HepG2 (cell line): ENCODE results near the gene TBC1D16. TPM values are rescaled to one million over a fixed set of nuclear protein-coding genes. Genes with fewer than 3 reads are reported as not detected.

Source experiments
- ARNTL ChIP-seq: sonication (generic); formaldehyde crosslinking; IDR thresholded peaks from 2 replicates; pipeline ENCODE4 v1.4.0; 2020; ENCODE audit warnings: mild to moderate bottlenecking, missing genetic modification reagents
- NR2F6 ChIP-seq, 2 experiments: IDR thresholded peaks; 2 replicates each; pipeline ENCODE4 v1.6.1; 2016; ENCODE audit warnings: antibody characterized with exemption in 1 of 2, mild to moderate bottlenecking in 1 of 2
- PHF8 ChIP-seq: sonication (generic); formaldehyde crosslinking; IDR thresholded peaks from 2 replicates; pipeline ENCODE4 v1.5.0; 2020; ENCODE audit warnings: missing genetic modification reagents
- SRSF1 ChIP-seq: fragments of 200-400 bp; formaldehyde crosslinking; optimal IDR thresholded peaks from 2 replicates; pipeline ENCODE3; 2017; ENCODE audit warnings: mild to moderate bottlenecking, low read depth, low read length, moderate library complexity
- TSC22D2 ChIP-seq: sonication (generic); formaldehyde crosslinking; IDR thresholded peaks from 2 replicates; pipeline ENCODE4 v1.5.1; 2020; ENCODE audit warnings: missing genetic modification reagents, mild to moderate bottlenecking, borderline replicate concordance
- ZNF510 ChIP-seq: sonication (generic); formaldehyde crosslinking; IDR thresholded peaks from 2 replicates; pipeline ENCODE4 v1.4.0; 2020; ENCODE audit warnings: low read depth, mild to moderate bottlenecking, missing genetic modification reagents
- ZNF839 ChIP-seq: sonication (generic); formaldehyde crosslinking; IDR thresholded peaks from 2 replicates; pipeline ENCODE4 v1.4.0; 2020; ENCODE audit warnings: missing genetic modification reagents, mild to moderate bottlenecking, borderline replicate concordance
- polyA plus RNA-seq, 8 experiments: library from polyadenylated mRNA; depleted of rRNA in 3 of 8; stranded (reverse) in 7 of 8; unstranded in 1 of 8; fragments of >200 nt; fragmentation: Illumina TruSeq in 4 of 8; extraction: Trizol in 4 of 8; gene quantifications; 2 replicates each; pipeline versions ENCODE4 v1.2.1 to v1.2.3, GENCODE V29; 2011 to 2016; ENCODE audit warnings: low read depth in 4 of 8, missing spikeins in 1 of 8, mixed read lengths in 1 of 8; ENCODE audit not compliant: insufficient read depth in 1 of 8
- total RNA-seq, 5 experiments: library from RNA; depleted of rRNA; stranded (reverse); fragments of >200 nt; fragmentation: Illumina TruSeq; extraction: Trizol; gene quantifications; 2 replicates each; pipeline ENCODE4 v1.2.3, GENCODE V29; 2016; ENCODE audit warnings: low read depth in 1 of 5
- TF ChIP-seq, protein P1 (sequence below): sonication (generic); formaldehyde crosslinking; IDR thresholded peaks from 2 replicates; pipeline ENCODE4 v1.4.0; 2020; ENCODE audit warnings: mild to moderate bottlenecking, missing genetic modification reagents
- TF ChIP-seq, protein P2 (sequence below): sonication (generic); formaldehyde crosslinking; IDR thresholded peaks from 2 replicates; pipeline ENCODE4 v1.4.0; 2020; ENCODE audit warnings: low read depth, missing genetic modification reagents
- TF ChIP-seq, protein P3 (sequence below), 2 experiments: sonication (generic) in 1 of 2; formaldehyde crosslinking in 1 of 2; IDR thresholded peaks; 2 replicates each; pipeline versions ENCODE4 v1.6.1 to v1.9.0; 2014 to 2022; ENCODE audit warnings: antibody characterized with exemption in 1 of 2, borderline replicate concordance in 1 of 2, inconsistent platforms in 1 of 2, low read depth in 1 of 2, missing genetic modification reagents in 1 of 2
- TF ChIP-seq, protein P4 (sequence below): sonication (generic); formaldehyde crosslinking; IDR thresholded peaks from 2 replicates; pipeline ENCODE4 v1.9.0; 2021; ENCODE audit warnings: missing genetic modification reagents, borderline replicate concordance

Gene TBC1D16
- total and polyA plus RNA-seq, 2 of the 13 experiments (the other 11 are each of a cell fraction or from before 2014, with no cell fraction given) = 14.9 to 24.9 TPM

DNA sequence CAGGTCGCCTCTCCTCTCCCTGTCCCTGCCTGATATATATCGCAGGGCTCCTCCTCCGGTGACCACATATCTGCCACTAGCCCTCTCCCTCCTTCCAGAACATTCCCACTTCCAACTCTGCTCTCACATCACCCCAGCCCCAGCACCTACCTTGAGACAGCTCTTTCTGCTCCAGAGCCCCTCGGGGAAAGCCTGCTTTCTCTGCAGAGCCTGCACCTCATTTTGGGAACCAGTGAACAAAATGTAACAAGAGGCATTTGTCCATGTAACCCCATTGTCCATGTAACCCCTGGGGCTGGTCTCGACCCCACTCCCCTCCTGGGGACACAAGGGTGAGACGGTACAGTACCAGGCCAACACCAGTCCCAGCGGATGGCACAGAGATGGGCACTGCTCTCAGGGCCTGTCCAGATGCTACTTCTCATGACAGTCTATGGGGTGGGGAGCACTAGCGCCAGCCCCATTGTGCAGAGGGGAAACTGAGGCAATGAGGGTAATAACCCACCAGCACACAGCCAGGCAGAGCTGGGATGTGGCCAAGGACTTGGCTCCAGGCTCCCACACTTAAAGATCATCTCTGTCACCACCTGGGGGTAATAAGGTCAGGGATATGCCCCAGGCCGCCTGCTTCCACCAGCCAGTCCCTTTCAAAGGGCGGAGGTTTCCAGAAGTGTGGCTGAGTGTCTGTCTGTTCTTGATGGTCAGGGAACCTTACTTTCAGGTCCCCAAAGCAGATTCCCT lies 42.9 kb downstream of the TBC1D16 start (continued):
- no peak for TF ChIP-seq PHF8 (CRISPR knock-in tag)
- no peak for TF ChIP-seq ARNTL
- no peak; the same call in 1 of the 2 replicates for TF ChIP-seq TSC22D2
- TF ChIP-seq, protein P1, sequence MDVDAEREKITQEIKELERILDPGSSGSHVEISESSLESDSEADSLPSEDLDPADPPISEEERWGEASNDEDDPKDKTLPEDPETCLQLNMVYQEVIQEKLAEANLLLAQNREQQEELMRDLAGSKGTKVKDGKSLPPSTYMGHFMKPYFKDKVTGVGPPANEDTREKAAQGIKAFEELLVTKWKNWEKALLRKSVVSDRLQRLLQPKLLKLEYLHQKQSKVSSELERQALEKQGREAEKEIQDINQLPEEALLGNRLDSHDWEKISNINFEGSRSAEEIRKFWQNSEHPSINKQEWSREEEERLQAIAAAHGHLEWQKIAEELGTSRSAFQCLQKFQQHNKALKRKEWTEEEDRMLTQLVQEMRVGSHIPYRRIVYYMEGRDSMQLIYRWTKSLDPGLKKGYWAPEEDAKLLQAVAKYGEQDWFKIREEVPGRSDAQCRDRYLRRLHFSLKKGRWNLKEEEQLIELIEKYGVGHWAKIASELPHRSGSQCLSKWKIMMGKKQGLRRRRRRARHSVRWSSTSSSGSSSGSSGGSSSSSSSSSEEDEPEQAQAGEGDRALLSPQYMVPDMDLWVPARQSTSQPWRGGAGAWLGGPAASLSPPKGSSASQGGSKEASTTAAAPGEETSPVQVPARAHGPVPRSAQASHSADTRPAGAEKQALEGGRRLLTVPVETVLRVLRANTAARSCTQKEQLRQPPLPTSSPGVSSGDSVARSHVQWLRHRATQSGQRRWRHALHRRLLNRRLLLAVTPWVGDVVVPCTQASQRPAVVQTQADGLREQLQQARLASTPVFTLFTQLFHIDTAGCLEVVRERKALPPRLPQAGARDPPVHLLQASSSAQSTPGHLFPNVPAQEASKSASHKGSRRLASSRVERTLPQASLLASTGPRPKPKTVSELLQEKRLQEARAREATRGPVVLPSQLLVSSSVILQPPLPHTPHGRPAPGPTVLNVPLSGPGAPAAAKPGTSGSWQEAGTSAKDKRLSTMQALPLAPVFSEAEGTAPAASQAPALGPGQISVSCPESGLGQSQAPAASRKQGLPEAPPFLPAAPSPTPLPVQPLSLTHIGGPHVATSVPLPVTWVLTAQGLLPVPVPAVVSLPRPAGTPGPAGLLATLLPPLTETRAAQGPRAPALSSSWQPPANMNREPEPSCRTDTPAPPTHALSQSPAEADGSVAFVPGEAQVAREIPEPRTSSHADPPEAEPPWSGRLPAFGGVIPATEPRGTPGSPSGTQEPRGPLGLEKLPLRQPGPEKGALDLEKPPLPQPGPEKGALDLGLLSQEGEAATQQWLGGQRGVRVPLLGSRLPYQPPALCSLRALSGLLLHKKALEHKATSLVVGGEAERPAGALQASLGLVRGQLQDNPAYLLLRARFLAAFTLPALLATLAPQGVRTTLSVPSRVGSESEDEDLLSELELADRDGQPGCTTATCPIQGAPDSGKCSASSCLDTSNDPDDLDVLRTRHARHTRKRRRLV (CRISPR knock-in tag) = no peak
- no peak for TF ChIP-seq NR2F6 (IDR thresholded peaks at IDR 0.05)
- no peak for TF ChIP-seq NR2F6 (CRISPR knock-in tag; IDR thresholded peaks at IDR 0.05)
- no peak for TF ChIP-seq SRSF1
- TF ChIP-seq ZNF839 (CRISPR knock-in tag) = no peak; the same call in 1 of the 2 replicates
- TF ChIP-seq, protein P2, sequence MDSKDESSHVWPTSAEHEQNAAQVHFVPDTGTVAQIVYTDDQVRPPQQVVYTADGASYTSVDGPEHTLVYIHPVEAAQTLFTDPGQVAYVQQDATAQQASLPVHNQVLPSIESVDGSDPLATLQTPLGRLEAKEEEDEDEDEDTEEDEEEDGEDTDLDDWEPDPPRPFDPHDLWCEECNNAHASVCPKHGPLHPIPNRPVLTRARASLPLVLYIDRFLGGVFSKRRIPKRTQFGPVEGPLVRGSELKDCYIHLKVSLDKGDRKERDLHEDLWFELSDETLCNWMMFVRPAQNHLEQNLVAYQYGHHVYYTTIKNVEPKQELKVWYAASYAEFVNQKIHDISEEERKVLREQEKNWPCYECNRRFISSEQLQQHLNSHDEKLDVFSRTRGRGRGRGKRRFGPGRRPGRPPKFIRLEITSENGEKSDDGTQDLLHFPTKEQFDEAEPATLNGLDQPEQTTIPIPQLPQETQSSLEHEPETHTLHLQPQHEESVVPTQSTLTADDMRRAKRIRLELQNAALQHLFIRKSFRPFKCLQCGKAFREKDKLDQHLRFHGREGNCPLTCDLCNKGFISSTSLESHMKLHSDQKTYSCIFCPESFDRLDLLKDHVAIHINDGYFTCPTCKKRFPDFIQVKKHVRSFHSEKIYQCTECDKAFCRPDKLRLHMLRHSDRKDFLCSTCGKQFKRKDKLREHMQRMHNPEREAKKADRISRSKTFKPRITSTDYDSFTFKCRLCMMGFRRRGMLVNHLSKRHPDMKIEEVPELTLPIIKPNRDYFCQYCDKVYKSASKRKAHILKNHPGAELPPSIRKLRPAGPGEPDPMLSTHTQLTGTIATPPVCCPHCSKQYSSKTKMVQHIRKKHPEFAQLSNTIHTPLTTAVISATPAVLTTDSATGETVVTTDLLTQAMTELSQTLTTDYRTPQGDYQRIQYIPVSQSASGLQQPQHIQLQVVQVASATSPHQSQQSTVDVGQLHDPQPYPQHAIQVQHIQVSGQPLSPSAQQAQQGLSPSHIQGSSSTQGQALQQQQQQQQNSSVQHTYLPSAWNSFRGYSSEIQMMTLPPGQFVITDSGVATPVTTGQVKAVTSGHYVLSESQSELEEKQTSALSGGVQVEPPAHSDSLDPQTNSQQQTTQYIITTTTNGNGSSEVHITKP (CRISPR knock-in tag) = no peak
- 0 out of 2 replicates have a peak, but pooled peaks have one; percentile 32 for TF ChIP-seq ZNF510 (CRISPR knock-in tag)
- TF ChIP-seq, protein P3, sequence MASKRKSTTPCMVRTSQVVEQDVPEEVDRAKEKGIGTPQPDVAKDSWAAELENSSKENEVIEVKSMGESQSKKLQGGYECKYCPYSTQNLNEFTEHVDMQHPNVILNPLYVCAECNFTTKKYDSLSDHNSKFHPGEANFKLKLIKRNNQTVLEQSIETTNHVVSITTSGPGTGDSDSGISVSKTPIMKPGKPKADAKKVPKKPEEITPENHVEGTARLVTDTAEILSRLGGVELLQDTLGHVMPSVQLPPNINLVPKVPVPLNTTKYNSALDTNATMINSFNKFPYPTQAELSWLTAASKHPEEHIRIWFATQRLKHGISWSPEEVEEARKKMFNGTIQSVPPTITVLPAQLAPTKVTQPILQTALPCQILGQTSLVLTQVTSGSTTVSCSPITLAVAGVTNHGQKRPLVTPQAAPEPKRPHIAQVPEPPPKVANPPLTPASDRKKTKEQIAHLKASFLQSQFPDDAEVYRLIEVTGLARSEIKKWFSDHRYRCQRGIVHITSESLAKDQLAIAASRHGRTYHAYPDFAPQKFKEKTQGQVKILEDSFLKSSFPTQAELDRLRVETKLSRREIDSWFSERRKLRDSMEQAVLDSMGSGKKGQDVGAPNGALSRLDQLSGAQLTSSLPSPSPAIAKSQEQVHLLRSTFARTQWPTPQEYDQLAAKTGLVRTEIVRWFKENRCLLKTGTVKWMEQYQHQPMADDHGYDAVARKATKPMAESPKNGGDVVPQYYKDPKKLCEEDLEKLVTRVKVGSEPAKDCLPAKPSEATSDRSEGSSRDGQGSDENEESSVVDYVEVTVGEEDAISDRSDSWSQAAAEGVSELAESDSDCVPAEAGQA (IDR thresholded peaks at IDR 0.05; ENCODE audit: low read depth) = 0 out of 2 replicates have a peak, but pooled peaks have one; percentile 28
- TF ChIP-seq, protein P3 (CRISPR knock-in tag; IDR thresholded peaks at IDR 0.05; ENCODE audit: borderline replicate concordance) = no peak
- TF ChIP-seq, protein P4, sequence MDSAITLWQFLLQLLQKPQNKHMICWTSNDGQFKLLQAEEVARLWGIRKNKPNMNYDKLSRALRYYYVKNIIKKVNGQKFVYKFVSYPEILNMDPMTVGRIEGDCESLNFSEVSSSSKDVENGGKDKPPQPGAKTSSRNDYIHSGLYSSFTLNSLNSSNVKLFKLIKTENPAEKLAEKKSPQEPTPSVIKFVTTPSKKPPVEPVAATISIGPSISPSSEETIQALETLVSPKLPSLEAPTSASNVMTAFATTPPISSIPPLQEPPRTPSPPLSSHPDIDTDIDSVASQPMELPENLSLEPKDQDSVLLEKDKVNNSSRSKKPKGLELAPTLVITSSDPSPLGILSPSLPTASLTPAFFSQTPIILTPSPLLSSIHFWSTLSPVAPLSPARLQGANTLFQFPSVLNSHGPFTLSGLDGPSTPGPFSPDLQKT (CRISPR knock-in tag) = no peak
